Keratinocyte (primary cell): Measurements from ENCODE around the gene HTD2. TPM values are rescaled to one million over a fixed set of nuclear protein-coding genes. Genes with fewer than 3 reads are reported as not detected.

Experiments used
- DNase-seq: peaks from one replicate; pipeline ENCODE4 v3.0.0-alpha.2; 2011; ENCODE audit warnings: low read depth, missing footprints, low spot score
- FAIRE-seq: peaks from 2 replicates; lab custom pipeline; 2011; peaks lifted over from hg19 to GRCh38; lab: Jason Lieb, UNC
- H2AFZ ChIP-seq: 2 replicates; pipeline ENCODE4 v1.6.0; 2012; ENCODE audit warnings: low read length, control low read depth, inconsistent platforms; ENCODE audit not compliant: control insufficient read depth
- H3K27ac ChIP-seq: 2 replicates; pipeline ENCODE4 v1.5.1; 2011; ENCODE audit warnings: low read length; ENCODE audit not compliant: control insufficient read depth, insufficient read depth
- H3K27me3 ChIP-seq: 3 replicates; pipeline ENCODE4 v1.6.0; 2011; ENCODE audit warnings: low read length; ENCODE audit not compliant: control insufficient read depth, insufficient read depth; ENCODE audit errors: extremely low read depth
- H3K36me3 ChIP-seq, 2 experiments: 2 replicates in 1 of 2; 3 replicates in 1 of 2; pipeline ENCODE4 v1.5.1; 2011; ENCODE audit warnings: low read length in 2 of 2, mild to moderate bottlenecking in 1 of 2; ENCODE audit not compliant: control insufficient read depth in 2 of 2, insufficient read depth in 2 of 2; ENCODE audit errors: extremely low read depth in 1 of 2
- H3K4me1 ChIP-seq: 3 replicates; pipeline ENCODE4 v1.5.1; 2011; ENCODE audit warnings: low read length; ENCODE audit not compliant: control insufficient read depth, insufficient read depth; ENCODE audit errors: extremely low read depth
- H3K4me2 ChIP-seq: 3 replicates; pipeline ENCODE4 v1.6.0; 2011; ENCODE audit warnings: low read depth, low read length; ENCODE audit not compliant: control insufficient read depth, insufficient read depth; ENCODE audit errors: extremely low read depth
- H3K4me3 ChIP-seq, 3 experiments: fragments of 200-600 bp in 1 of 3; sonication (generic) in 1 of 3; 2 replicates in 2 of 3; 3 replicates in 1 of 3; pipeline ENCODE4 v1.5.1; 2011 to 2016; ENCODE audit warnings: low read length in 3 of 3, mild to moderate bottlenecking in 3 of 3, control low read depth in 2 of 3, inconsistent platforms in 1 of 3, low read depth in 1 of 3, mixed read lengths in 1 of 3, mixed run types in 1 of 3, moderate library complexity in 1 of 3; ENCODE audit not compliant: control insufficient read depth in 2 of 3, insufficient read depth in 2 of 3; ENCODE audit errors: extremely low read depth in 1 of 3
- H3K79me2 ChIP-seq: 2 replicates; pipeline ENCODE4 v1.6.0; 2012; ENCODE audit warnings: low read length; ENCODE audit not compliant: control insufficient read depth, insufficient read depth
- H3K9ac ChIP-seq: 3 replicates; pipeline ENCODE4 v1.6.0; 2011; ENCODE audit warnings: low read length; ENCODE audit not compliant: control insufficient read depth, insufficient read depth; ENCODE audit errors: extremely low read depth
- H3K9me1 ChIP-seq: 3 replicates; pipeline ENCODE4 v1.6.0; 2011; ENCODE audit warnings: low read length; ENCODE audit not compliant: control insufficient read depth, insufficient read depth; ENCODE audit errors: extremely low read depth
- H3K9me3 ChIP-seq: 2 replicates; pipeline ENCODE4 v1.5.1; 2012; ENCODE audit warnings: low read depth, low read length; ENCODE audit not compliant: control insufficient read depth
- H4K20me1 ChIP-seq: 3 replicates; pipeline ENCODE4 v1.6.0; 2011; ENCODE audit warnings: low read length; ENCODE audit not compliant: control insufficient read depth, insufficient read depth; ENCODE audit errors: extremely low read depth
- CTCF ChIP-seq, 3 experiments: IDR thresholded peaks in 1 of 3; conservative IDR thresholded peaks in 1 of 3; optimal IDR thresholded peaks in 1 of 3; 2 replicates in 2 of 3; 3 replicates in 1 of 3; pipeline versions ENCODE3 to v1.5.1; 2011; ENCODE audit warnings: low read length in 3 of 3, mild to moderate bottlenecking in 3 of 3, moderate library complexity in 2 of 3, control low read depth in 1 of 3, inconsistent platforms in 1 of 3; ENCODE audit not compliant: insufficient read depth in 2 of 3; ENCODE audit errors: extremely low read depth in 1 of 3
- EZH2 ChIP-seq: IDR thresholded peaks from one replicate; pipeline ENCODE4 v1.6.1; 2012; ENCODE audit warnings: inconsistent platforms, mild to moderate bottlenecking, low read length, moderate library complexity
- dilution Hi-C: fragments of 300-500 bp; cut with MboI; formaldehyde crosslinking; loops from one replicate; pipeline ENCODE4 v1.7.0; 2020; ENCODE audit warnings: low sequenced_read_pairs; ENCODE audit not compliant: extremely low pct_ligation_motif_present
- polyA plus RNA-seq, 5 experiments: library from polyadenylated mRNA; depleted of rRNA in 3 of 5; stranded (reverse) in 3 of 5; stranded (forward) in 1 of 5; unstranded in 1 of 5; fragments of >200 nt; gene quantifications; 1 replicate in 1 of 5; 2 replicates in 3 of 5; 3 replicates in 1 of 5; pipeline versions ENCODE4 v1.2.1 to v1.2.3, GENCODE V29; 2011 to 2012; ENCODE audit warnings: missing spikeins in 2 of 5, low read depth in 1 of 5, low replicate concordance in 1 of 5

Gene HTD2
- polyA plus RNA-seq, 1 donor (not counting 4 experiments of a cell fraction or from before 2014, with no cell fraction given), result 12.5 TPM

- no peak overlapping the region for H3K4me2 ChIP-seq
- no peak overlapping the region for H2AFZ ChIP-seq
- TF ChIP-seq CTCF (optimal IDR thresholded peaks at IDR 0.05 in 1 of 3, IDR thresholded peaks at IDR 0.05 in 1 of 3, conservative IDR thresholded peaks at IDR 0.05 in 1 of 3; ENCODE audit: extremely low read depth in 1 of 3, insufficient read depth in 2 of 3, low read length in 3 of 3), result no peak
- no peak for TF ChIP-seq EZH2
- H3K27me3 ChIP-seq, result no peaks in the 10 kb centered on the region
- FAIRE-seq (no peak), DNase-seq (no peak)
- no peaks in the 10 kb centered on the region for H4K20me1 ChIP-seq
- H3K9ac ChIP-seq, result no peak overlapping the region
- H3K9me3 ChIP-seq, result no peaks in the 10 kb centered on the region
- no peak overlapping the region for H3K27ac ChIP-seq
- no peaks in the 10 kb centered on the region for H3K9me1 ChIP-seq
- H3K4me3 ChIP-seq, result no peak overlapping the region
- dilution Hi-C loops, result no loop called here
- no peaks in the 10 kb centered on the region for H3K79me2 ChIP-seq
- no peaks in the 10 kb centered on the region for H3K4me1 ChIP-seq
- H3K36me3 ChIP-seq, result peaks cover 0 to 3% of the 10 kb centered on the region in 2 experiments
These were observed 39.1 kb downstream of the HTD2 start for GRCh38 chr3:58345457-58345856.

GRCh38 chr3:58346368-58346767 lies 40.0 kb downstream of the HTD2 start:
- Histone ChIP-seq H3K27ac (no peak overlapping the region), H3K36me3 (peaks cover 0 to 3% of the 10 kb centered on the region in 2 experiments), H3K9me1 (no peaks in the 10 kb centered on the region), H3K9ac (no peak overlapping the region), H2AFZ (no peak overlapping the region), H4K20me1 (no peaks in the 10 kb centered on the region), H3K4me3 (no peak overlapping the region), H3K4me2 (no peak overlapping the region), H3K9me3 (no peaks in the 10 kb centered on the region), H3K27me3 (no peaks in the 10 kb centered on the region), H3K79me2 (no peaks in the 10 kb centered on the region), H3K4me1 (no peaks in the 10 kb centered on the region)
- FAIRE-seq (peak; percentile 17), DNase-seq (no peak)
- dilution Hi-C loops, result no loop called here
- TF ChIP-seq CTCF (optimal IDR thresholded peaks at IDR 0.05 in 1 of 3, IDR thresholded peaks at IDR 0.05 in 1 of 3, conservative IDR thresholded peaks at IDR 0.05 in 1 of 3; ENCODE audit: extremely low read depth in 1 of 3, insufficient read depth in 2 of 3, low read length in 3 of 3), result no peak
- no peak for TF ChIP-seq EZH2
